ENCODE results near the gene SLC22A13.

Gene SLC22A13

GRCh38 chr3:38271553-38271952, 5.9 kb downstream of the SLC22A13 start:
- H3K27me3 ChIP-seq (ENCODE audit: insufficient read depth, low read length, poor library complexity, severe bottlenecking): no peaks in the 10 kb centered on the region
- H3F3A ChIP-seq (ENCODE audit: low read depth): no peaks in the 10 kb centered on the region
- no peak overlapping the region for H2AFZ ChIP-seq (ENCODE audit: low read length)
- H3K9me2 ChIP-seq (replicated peaks; ENCODE audit: low read depth, low read length): no peaks in the 10 kb centered on the region
- no peaks in the 10 kb centered on the region for H3K79me2 ChIP-seq (ENCODE audit: insufficient read depth, low read length)
- no peaks in the 10 kb centered on the region for H3K9me3 ChIP-seq (ENCODE audit: insufficient read depth, low read depth, low read length)
- no peaks in the 10 kb centered on the region for H3K36me3 ChIP-seq (ENCODE audit: insufficient read depth, low read length)
- H3K9ac ChIP-seq (ENCODE audit: low read depth, low read length, poor library complexity, severe bottlenecking): no peak overlapping the region
- H4K20me1 ChIP-seq (ENCODE audit: insufficient read depth, low read length, poor library complexity, severe bottlenecking): no peaks in the 10 kb centered on the region
- H3K4me1 ChIP-seq (ENCODE audit: insufficient read depth, low read length, poor library complexity, severe bottlenecking): peaks cover 16% of the 10 kb centered on the region
- H3K4me3 ChIP-seq (ENCODE audit: low read length, poor library complexity, severe bottlenecking): no peak overlapping the region
- no peak for TF ChIP-seq EZH2phosphoT487 (IDR thresholded peaks at IDR 0.05; ENCODE audit: borderline replicate concordance)
- TF ChIP-seq CTCF (conservative IDR thresholded peaks at IDR 0.05; ENCODE audit: low read length): no peak
- no peak overlapping the region for H3K4me2 ChIP-seq (ENCODE audit: low read depth, low read length, poor library complexity, severe bottlenecking)

- Histone ChIP-seq H3K9me3 (ENCODE audit: insufficient read depth, low read depth, low read length) (no peaks in the 10 kb centered on the region), H3K4me2 (ENCODE audit: low read depth, low read length, poor library complexity, severe bottlenecking) (no peak overlapping the region), H2AFZ (ENCODE audit: low read length) (no peak overlapping the region), H3F3A (ENCODE audit: low read depth) (no peaks in the 10 kb centered on the region), H4K20me1 (ENCODE audit: insufficient read depth, low read length, poor library complexity, severe bottlenecking) (no peaks in the 10 kb centered on the region), H3K9me2 (replicated peaks; ENCODE audit: low read depth, low read length) (no peaks in the 10 kb centered on the region), H3K9ac (ENCODE audit: low read depth, low read length, poor library complexity, severe bottlenecking) (no peak overlapping the region), H3K4me3 (ENCODE audit: low read length, poor library complexity, severe bottlenecking) (no peak overlapping the region), H3K36me3 (ENCODE audit: insufficient read depth, low read length) (no peaks in the 10 kb centered on the region), H3K79me2 (ENCODE audit: insufficient read depth, low read length) (no peaks in the 10 kb centered on the region), H3K27me3 (ENCODE audit: insufficient read depth, low read length, poor library complexity, severe bottlenecking) (no peaks in the 10 kb centered on the region), H3K4me1 (ENCODE audit: insufficient read depth, low read length, poor library complexity, severe bottlenecking) (no peaks in the 10 kb centered on the region)
- TF ChIP-seq EZH2phosphoT487 (IDR thresholded peaks at IDR 0.05; ENCODE audit: borderline replicate concordance) (no peak), CTCF (conservative IDR thresholded peaks at IDR 0.05; ENCODE audit: low read length) (no peak)
Measured at GRCh38 chr3:38274864-38275649, 9.4 kb downstream of the SLC22A13 start.

DNA sequence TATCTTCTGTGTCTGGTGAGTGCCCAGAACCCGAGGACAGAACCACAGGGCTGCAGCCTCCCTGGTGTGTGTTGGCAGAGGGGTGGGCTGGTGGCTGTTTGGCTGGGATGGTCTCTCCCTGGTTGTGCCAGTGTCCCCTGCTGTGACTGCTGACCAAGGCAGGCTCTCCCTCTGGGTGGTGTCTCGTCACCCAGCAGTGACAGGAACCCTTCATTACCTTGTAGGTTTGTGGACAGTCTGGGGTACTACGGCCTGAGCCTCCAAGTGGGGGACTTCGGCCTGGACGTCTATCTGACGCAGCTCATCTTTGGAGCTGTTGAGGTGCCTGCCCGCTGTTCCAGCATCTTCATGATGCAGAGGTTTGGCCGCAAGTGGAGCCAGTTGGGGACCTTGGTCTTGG, 10.0 kb downstream of the SLC22A13 start:
- Histone ChIP-seq H2AFZ (ENCODE audit: low read length) (no peak overlapping the region), H3K4me2 (ENCODE audit: low read depth, low read length, poor library complexity, severe bottlenecking) (no peak overlapping the region), H3K4me3 (ENCODE audit: low read length, poor library complexity, severe bottlenecking) (no peak overlapping the region), H4K20me1 (ENCODE audit: insufficient read depth, low read length, poor library complexity, severe bottlenecking) (no peaks in the 10 kb centered on the region), H3K4me1 (ENCODE audit: insufficient read depth, low read length, poor library complexity, severe bottlenecking) (no peaks in the 10 kb centered on the region), H3K9me2 (replicated peaks; ENCODE audit: low read depth, low read length) (no peaks in the 10 kb centered on the region), H3K27me3 (ENCODE audit: insufficient read depth, low read length, poor library complexity, severe bottlenecking) (no peaks in the 10 kb centered on the region), H3K9ac (ENCODE audit: low read depth, low read length, poor library complexity, severe bottlenecking) (no peak overlapping the region), H3K79me2 (ENCODE audit: insufficient read depth, low read length) (no peaks in the 10 kb centered on the region), H3F3A (ENCODE audit: low read depth) (no peaks in the 10 kb centered on the region), H3K9me3 (ENCODE audit: insufficient read depth, low read depth, low read length) (no peaks in the 10 kb centered on the region), H3K36me3 (ENCODE audit: insufficient read depth, low read length) (no peaks in the 10 kb centered on the region)
- TF ChIP-seq EZH2phosphoT487 (IDR thresholded peaks at IDR 0.05; ENCODE audit: borderline replicate concordance): no peak
- no peak for TF ChIP-seq CTCF (conservative IDR thresholded peaks at IDR 0.05; ENCODE audit: low read length)

Measured in Loucy (cell line).